Bronchial epithelial cell (primary cell): Measurements from ENCODE around the gene ZBTB48. TPM values are rescaled to one million over a fixed set of nuclear protein-coding genes. Genes with fewer than 3 reads are reported as not detected.
A peak's percentile ranks its signal among the peaks of the same experiment; 100 is the strongest.
"Not testable (repeated sequence)": the region's sequence is repeated elsewhere in the genome, so short reads cannot be mapped to it uniquely, and the experiment has no call there.

Experiments used
- DNase-seq: peaks from one replicate; pipeline ENCODE4 v3.0.0-alpha.2; 2010; ENCODE audit warnings: low read depth
- FAIRE-seq: peaks from 2 replicates; lab custom pipeline; 2011; peaks lifted over from hg19 to GRCh38; lab: Jason Lieb, UNC
- H3K27me3 ChIP-seq: 2 replicates; pipeline ENCODE4 v1.5.1; 2011; ENCODE audit warnings: low read length; ENCODE audit not compliant: control insufficient read depth, insufficient read depth
- H3K36me3 ChIP-seq: 2 replicates; pipeline ENCODE4 v1.5.1; 2011; ENCODE audit warnings: low read length; ENCODE audit not compliant: control insufficient read depth, insufficient read depth
- H3K4me3 ChIP-seq: 2 replicates; pipeline ENCODE4 v1.5.1; 2011; ENCODE audit warnings: mild to moderate bottlenecking, low read depth, low read length, control low read depth
- total RNA-seq: library from RNA; depleted of rRNA; stranded (reverse); fragments of >200 nt; gene quantifications from 2 replicates; pipeline ENCODE4 v1.2.1, GENCODE V29; 2014
- TF ChIP-seq, protein P1 (sequence below): IDR thresholded peaks from 2 replicates; pipeline ENCODE4 v1.5.1; 2011; ENCODE audit warnings: mild to moderate bottlenecking, moderate library complexity, low read length, control low read depth, inconsistent platforms; ENCODE audit not compliant: insufficient read depth, severe bottlenecking

The ZBTB48 gene
- total RNA-seq, 1 donor from 2014 or later: 19.7 TPM

DNA sequence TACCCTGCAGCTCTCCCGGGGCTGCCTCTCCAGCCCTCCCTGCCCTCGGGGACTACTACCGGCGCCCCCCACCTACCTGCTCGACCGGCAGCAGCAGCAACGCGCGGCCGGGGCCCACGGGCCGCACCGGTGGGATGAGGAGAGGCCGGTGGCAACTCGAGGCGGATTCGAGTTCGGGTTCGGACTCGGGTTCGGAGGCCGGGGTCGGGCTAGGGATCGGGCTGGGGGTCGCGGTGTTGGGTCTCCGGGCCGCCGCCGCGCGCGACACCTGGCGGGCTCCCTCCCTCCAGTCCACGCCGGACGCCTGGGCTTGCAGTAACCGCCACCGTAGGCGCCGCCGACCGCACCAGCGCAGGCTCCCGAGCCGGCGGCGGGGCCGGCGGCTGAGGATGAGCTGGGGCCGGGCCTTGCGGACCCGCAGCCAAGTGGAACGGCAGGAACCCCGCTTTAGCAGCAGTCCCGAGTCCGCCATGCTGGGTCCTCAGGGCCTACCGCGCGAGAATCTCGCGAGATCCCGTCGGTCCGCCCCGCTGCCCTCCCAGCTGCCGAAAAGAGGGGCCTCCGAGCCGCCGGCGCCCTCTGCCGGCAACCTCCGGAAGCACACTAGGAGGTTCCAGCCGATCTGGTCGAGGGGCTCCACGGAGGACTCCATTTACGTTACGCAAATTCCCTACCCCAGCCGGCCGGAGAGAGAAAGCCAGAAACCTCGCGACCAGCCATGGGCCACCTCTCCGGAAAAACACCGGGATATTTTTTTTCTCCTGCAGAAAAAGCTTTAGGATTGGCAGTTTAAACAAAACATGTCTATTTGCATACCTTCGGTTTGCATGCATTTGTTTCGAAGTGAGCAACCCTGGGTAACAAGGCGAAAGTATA lies 25.5 kb upstream of the ZBTB48 start, which contains the start of gene NOL9:
TSS of gene NOL9 (minus strand) at position 483 of the 876 bp plus-strand sequence. CDS start at position 472, 11 bp downstream.
- FAIRE-seq: no peak
- no peaks in the 10 kb centered on the region for H3K27me3 ChIP-seq
- TF ChIP-seq, protein P1, sequence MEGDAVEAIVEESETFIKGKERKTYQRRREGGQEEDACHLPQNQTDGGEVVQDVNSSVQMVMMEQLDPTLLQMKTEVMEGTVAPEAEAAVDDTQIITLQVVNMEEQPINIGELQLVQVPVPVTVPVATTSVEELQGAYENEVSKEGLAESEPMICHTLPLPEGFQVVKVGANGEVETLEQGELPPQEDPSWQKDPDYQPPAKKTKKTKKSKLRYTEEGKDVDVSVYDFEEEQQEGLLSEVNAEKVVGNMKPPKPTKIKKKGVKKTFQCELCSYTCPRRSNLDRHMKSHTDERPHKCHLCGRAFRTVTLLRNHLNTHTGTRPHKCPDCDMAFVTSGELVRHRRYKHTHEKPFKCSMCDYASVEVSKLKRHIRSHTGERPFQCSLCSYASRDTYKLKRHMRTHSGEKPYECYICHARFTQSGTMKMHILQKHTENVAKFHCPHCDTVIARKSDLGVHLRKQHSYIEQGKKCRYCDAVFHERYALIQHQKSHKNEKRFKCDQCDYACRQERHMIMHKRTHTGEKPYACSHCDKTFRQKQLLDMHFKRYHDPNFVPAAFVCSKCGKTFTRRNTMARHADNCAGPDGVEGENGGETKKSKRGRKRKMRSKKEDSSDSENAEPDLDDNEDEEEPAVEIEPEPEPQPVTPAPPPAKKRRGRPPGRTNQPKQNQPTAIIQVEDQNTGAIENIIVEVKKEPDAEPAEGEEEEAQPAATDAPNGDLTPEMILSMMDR: peak; percentile 93

DNA sequence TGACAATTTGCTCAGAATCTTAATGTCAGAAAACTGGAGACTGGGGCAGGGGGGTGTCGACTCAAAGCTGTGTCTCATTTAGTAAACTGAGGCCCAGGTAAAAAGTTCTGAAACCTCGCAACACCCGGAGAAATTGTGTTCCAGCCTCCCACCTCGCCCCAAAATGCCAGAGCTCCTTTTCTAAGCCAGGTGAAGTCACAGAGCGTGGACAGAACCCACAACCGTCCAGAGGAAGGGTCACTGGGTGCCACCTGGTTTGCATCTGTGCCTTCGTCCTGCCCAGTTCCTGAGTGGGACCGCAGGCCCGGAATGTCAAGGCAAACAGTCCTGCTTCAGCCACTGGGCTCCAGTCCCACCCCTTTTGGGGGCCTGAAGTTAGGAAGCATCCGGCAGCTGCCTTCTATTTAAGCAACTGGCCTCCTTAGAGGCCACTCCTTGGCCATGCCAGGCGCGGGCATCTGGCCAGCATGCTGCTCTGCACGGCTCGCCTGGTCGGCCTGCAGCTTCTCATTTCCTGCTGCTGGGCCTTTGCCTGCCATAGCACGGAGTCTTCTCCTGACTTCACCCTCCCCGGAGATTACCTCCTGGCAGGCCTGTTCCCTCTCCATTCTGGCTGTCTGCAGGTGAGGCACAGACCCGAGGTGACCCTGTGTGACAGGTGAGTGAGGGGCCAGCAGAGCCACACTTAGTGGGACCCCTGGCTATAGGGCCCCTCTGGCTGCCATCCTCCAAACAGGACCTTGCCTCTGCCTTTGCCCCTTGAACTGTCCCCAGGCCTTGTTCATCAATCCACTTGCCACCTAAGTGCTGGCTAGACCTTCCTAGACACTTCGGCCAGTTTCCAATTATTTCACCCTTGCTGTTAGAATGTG lies 24.7 kb upstream of the ZBTB48 start, which contains the start of gene TAS1R1:
TSS of gene TAS1R1 (plus strand) at position 401 of the 872 bp plus-strand sequence. CDS start at position 468, 67 bp downstream.
- FAIRE-seq (no peak), DNase-seq (no peak)
- peaks cover 5% of the 10 kb centered on the region for H3K36me3 ChIP-seq

More for the DNA sequence above, 25.5 kb upstream of the ZBTB48 start, which contains the start of gene NOL9:
- peak; percentile 76 for DNase-seq
- Histone ChIP-seq H3K4me3 (peak within 1 kb of the TSS; percentile 98), H3K36me3 (peaks cover 5% of the 10 kb centered on the region)

DNA sequence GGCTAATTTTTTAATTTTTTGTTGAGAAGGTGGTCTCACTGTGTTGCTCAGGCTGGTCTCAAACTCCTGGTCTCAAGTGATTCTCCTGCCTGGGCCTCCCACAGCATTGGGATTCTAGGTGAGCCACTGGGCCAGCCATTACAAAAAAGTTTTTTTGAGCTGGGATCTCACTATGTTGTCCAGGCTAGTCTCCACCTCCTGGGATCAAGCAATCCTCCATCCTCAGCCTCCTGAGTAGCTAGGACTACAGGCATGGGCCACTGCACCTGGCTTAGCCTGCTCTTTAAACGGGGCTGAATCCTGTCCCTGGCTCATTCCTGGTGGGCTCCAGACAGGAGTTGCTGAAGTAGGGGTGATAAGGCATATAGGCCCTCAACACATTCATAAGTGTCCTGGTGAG lies 22.2 kb upstream of the ZBTB48 start:
- DNase-seq: no peak
- Histone ChIP-seq H3K4me3 (no peak overlapping the region), H3K27me3 (no peaks in the 10 kb centered on the region), H3K36me3 (no peaks in the 10 kb centered on the region)
- TF ChIP-seq, protein P1: no peak
- no peak for FAIRE-seq

More for the DNA sequence above, 24.7 kb upstream of the ZBTB48 start, which contains the start of gene TAS1R1:
- H3K27me3 ChIP-seq: no peaks in the 10 kb centered on the region
- H3K4me3 ChIP-seq: peak within 1 kb of the TSS; percentile 98
- TF ChIP-seq, protein P1: no peak

DNA sequence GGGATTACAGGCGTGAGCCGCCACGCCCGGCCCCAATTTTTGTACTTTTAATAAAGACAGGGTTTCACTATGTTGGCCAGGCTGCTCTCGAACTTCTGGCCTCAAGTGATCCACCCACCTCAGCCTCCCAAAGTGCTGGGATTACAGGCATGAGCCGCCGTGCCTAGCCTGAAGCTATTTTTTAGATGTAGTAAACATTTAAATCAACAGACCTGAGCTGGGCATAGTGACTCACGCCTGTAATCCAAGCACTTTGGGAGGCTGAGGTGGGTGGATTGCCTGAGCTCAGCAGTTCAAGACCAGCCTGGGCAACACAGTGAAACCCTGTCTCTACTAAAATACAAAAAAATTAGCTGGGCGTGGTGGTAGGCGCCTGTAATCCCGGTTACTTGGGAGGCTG lies 20.6 kb upstream of the ZBTB48 start:
- not testable (repeated sequence) for H3K4me3 ChIP-seq, FAIRE-seq
- peak; percentile 35 for DNase-seq

DNA sequence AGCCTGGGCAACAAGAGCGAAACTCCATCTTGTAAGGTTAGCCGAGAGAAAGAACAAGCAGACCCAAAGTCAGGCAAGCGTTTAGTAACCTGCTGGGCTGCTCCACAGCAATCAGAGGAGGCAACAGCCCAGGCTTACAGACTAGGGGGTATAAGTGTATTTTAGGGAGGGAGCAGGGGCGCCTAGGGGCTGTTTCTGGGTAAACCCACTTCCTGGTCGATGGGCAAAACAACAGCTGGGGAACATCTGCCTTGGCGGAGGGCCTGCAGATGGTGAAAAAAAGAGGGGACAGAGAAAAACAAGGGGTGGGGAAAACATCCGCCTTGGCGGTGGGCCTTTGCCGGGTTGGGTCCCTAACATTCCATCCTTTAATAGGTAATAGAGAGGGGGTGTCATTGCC lies 19.5 kb upstream of the ZBTB48 start:
- DNase-seq: no peak
- Histone ChIP-seq H3K36me3 (no peaks in the 10 kb centered on the region), H3K27me3 (no peaks in the 10 kb centered on the region), H3K4me3 (no peak overlapping the region)
- TF ChIP-seq, protein P1: no peak
- no peak for FAIRE-seq

More for the DNA sequence above, 20.6 kb upstream of the ZBTB48 start:
- not testable (repeated sequence) for H3K27me3 ChIP-seq, H3K36me3 ChIP-seq

DNA sequence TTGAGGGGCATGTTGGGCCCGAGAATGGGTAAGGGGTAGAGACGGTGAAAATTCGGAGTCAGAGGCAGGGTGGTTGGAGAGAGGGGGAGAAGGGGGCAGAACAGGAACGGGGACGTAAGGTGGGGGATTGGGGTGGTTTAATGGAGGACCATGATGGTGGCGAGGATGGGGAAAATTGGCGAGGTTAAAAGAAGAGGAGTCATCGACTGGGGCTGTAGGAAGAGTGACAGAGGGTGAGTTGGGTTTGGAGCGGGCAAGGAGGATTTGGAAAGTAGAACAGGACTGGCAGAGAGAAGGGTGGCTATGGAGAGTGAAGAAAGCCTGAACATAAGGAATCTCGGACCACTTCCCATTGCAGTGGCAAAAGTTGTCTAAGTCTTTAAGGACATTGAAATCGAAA lies 10.8 kb upstream of the ZBTB48 start:
- DNase-seq (no peak), FAIRE-seq (peak; percentile 55)
- TF ChIP-seq, protein P1: no peak
- Histone ChIP-seq H3K4me3 (no peak overlapping the region), H3K27me3 (no peaks in the 10 kb centered on the region), H3K36me3 (no peaks in the 10 kb centered on the region)
